ENCODE data around the gene SBF2.

The SBF2 gene

DNA sequence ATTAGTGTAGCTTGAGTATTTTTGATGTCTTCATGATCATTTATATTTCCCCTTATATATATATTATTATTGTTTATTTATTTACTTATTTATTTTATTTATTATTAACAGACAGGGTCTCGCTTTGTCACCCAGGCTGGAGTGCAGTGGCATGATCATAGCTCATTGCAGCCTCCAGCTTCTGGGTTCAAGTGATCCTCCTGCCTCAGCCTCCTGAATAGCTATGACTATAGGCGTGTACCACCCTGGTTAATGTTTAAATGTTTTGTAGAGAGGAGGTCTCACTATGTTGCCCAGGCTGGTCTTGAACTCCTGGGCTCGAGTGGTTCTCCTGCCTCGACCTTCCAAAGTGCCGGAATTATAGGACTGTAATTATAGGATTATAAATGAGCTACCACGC is 21.1 kb upstream of the SBF2 start:
- Histone ChIP-seq H3K27me3 (ENCODE audit: control insufficient read depth, insufficient read depth, low read length) (no peaks in the 10 kb centered on the region), H3K4me1 (ENCODE audit: control insufficient read depth, insufficient read depth, low read length) (peaks cover 24% of the 10 kb centered on the region), H3K4me3 (ENCODE audit: low read depth, low read length) (no peak overlapping the region), H3K36me3 (ENCODE audit: control insufficient read depth, insufficient read depth, low read length) (no peaks in the 10 kb centered on the region), H3K9me3 (ENCODE audit: control insufficient read depth, insufficient read depth, low read depth, low read length) (peaks cover 3% of the 10 kb centered on the region; the same call in 1 of the 2 replicates), H3K9ac (ENCODE audit: low read length) (no peak overlapping the region), H3K27ac (ENCODE audit: low read depth, low read length) (no peak overlapping the region)

GRCh38 chr11:10314199-10315072 is 20.4 kb upstream of the SBF2 start:
- Histone ChIP-seq H3K4me1 (ENCODE audit: control insufficient read depth, insufficient read depth, low read length) (peaks cover 31% of the 10 kb centered on the region), H3K36me3 (ENCODE audit: control insufficient read depth, insufficient read depth, low read length) (no peaks in the 10 kb centered on the region), H3K27me3 (ENCODE audit: control insufficient read depth, insufficient read depth, low read length) (no peaks in the 10 kb centered on the region), H3K9ac (ENCODE audit: low read length) (no peak overlapping the region), H3K27ac (ENCODE audit: low read depth, low read length) (no peak overlapping the region), H3K9me3 (ENCODE audit: control insufficient read depth, insufficient read depth, low read depth, low read length) (peaks cover 3% of the 10 kb centered on the region; the same call in 1 of the 2 replicates), H3K4me3 (ENCODE audit: low read depth, low read length) (no peak overlapping the region)

DNA sequence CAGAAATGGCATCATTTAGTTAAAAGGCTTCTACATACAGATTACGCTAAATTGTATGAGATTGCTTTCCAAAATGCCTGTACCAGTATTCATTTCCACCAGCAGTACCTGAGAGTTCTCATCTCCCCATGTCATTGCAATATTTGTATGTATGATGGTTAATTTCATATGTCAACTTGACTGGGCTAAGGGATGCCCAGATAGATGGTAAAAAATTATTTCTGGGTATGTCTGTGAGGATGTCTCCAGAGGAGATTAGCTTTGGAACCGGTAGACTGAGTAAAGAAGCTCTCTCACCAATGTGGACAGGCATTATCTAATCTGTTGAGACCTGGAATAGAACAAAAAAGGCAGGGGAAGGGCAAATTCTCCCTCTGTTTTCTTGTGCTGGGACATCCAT is 17.8 kb upstream of the SBF2 start:
- Histone ChIP-seq H3K36me3 (ENCODE audit: control insufficient read depth, insufficient read depth, low read length) (peaks cover 5% of the 10 kb centered on the region), H3K4me3 (ENCODE audit: low read depth, low read length) (no peak overlapping the region), H3K4me1 (ENCODE audit: control insufficient read depth, insufficient read depth, low read length) (peaks cover 27% of the 10 kb centered on the region), H3K27ac (ENCODE audit: low read depth, low read length) (no peak overlapping the region), H3K27me3 (ENCODE audit: control insufficient read depth, insufficient read depth, low read length) (peaks cover 13% of the 10 kb centered on the region), H3K9me3 (ENCODE audit: control insufficient read depth, insufficient read depth, low read depth, low read length) (peaks cover 3% of the 10 kb centered on the region; the same call in 1 of the 2 replicates), H3K9ac (ENCODE audit: low read length) (no peak overlapping the region)

GRCh38 chr11:10310301-10310841 is 16.4 kb upstream of the SBF2 start:
- Histone ChIP-seq H3K9ac (ENCODE audit: low read length) (no peak overlapping the region), H3K27me3 (ENCODE audit: control insufficient read depth, insufficient read depth, low read length) (peaks cover 28% of the 10 kb centered on the region), H3K36me3 (ENCODE audit: control insufficient read depth, insufficient read depth, low read length) (peaks cover 18% of the 10 kb centered on the region), H3K4me3 (ENCODE audit: low read depth, low read length) (no peak overlapping the region), H3K4me1 (ENCODE audit: control insufficient read depth, insufficient read depth, low read length) (peaks cover 26% of the 10 kb centered on the region), H3K27ac (ENCODE audit: low read depth, low read length) (no peak overlapping the region), H3K9me3 (ENCODE audit: control insufficient read depth, insufficient read depth, low read depth, low read length) (peaks cover 3% of the 10 kb centered on the region; the same call in 1 of the 2 replicates)

DNA sequence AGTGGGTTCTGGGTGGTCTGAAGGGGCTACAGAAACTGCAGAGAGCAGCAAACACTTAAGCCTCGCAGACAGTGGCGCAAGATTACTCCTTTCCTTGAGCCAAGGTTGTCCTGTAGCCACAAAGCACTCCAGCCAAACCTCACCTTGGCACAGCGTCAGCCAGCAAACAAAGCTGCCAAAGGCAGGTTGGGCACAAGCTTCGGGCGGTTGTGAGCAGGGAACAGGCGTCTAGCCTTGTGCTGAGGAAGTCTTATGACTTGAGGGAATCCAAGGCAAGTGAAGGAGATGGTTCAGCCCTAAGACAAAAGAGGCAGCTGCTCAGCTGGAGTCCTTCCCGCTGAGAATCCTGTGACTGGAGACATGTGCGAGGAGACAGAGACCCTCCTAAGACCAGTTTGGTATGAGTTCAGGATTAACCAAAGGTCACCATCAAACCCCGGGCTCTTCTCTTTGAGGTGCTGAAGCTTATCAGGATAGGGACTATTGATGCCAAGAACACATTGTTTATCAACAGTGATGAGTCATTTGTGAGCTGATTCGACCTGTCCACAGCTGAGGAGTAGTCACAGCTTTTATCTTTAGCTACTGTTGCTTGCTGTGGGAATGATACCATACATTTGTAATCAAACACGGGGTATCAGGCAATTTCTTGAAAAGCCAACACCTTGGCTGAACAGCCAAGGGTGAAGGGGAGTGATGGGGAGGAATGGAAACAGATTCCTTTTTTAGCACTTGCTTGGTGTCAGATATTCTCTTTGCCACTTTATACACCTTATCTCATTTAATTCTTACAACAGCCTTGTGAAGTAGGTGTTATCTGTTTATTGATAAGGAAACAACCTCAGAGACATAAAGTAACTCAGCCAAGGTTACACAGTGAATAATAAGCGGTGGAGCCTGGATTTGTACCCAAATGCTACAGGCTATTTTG is 15.4 kb upstream of the SBF2 start:
- Histone ChIP-seq H3K27ac (ENCODE audit: low read depth, low read length) (peak overlapping the region; percentile 4; the same call in 1 of the 2 replicates), H3K27me3 (ENCODE audit: control insufficient read depth, insufficient read depth, low read length) (peaks cover 31% of the 10 kb centered on the region), H3K4me1 (ENCODE audit: control insufficient read depth, insufficient read depth, low read length) (peaks cover 26% of the 10 kb centered on the region), H3K36me3 (ENCODE audit: control insufficient read depth, insufficient read depth, low read length) (peaks cover 18% of the 10 kb centered on the region), H3K9me3 (ENCODE audit: control insufficient read depth, insufficient read depth, low read depth, low read length) (peaks cover 3% of the 10 kb centered on the region; the same call in 1 of the 2 replicates), H3K9ac (ENCODE audit: low read length) (peak overlapping the region; percentile 1), H3K4me3 (ENCODE audit: low read depth, low read length) (no peak overlapping the region)

DNA sequence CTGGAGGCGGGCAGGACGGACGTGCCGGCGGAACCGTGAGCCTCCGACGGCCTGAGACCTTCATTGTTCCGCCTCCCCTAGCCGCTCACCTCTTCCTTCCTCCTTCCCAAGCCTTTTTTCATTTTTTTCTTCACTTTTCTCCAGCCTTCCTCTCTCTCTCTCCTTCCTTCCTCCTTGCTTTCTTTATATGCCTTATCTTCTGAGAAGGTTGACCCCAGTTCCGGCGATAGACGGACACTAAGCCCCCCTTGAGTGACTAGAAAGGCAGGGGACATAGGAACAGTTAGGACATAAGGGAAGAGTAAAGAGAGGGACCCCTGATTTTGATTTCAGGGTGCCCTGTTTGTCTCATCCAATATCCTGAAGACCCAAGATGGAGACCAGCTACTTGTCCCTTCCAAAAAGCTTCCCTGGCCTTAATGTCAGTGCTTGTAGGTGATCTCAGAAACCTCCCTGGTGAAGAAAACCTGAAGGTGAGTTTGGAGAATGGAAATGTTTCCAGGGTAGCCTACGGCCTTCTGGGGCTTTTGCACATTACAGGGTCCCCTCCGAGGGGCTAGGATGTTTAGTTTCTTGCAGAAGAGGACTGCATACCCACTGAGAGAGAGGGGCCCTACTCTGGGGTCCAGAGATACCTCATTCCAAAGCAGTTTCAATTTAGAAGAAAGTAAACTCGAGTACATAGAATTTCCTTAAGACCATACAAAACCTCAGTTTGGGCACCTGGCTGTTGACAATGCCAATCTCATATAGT is 14.4 kb upstream of the SBF2 start:
- Histone ChIP-seq H3K4me1 (ENCODE audit: control insufficient read depth, insufficient read depth, low read length) (peaks cover 29% of the 10 kb centered on the region), H3K4me3 (ENCODE audit: low read depth, low read length) (peak overlapping the region; percentile 68), H3K36me3 (ENCODE audit: control insufficient read depth, insufficient read depth, low read length) (peaks cover 18% of the 10 kb centered on the region), H3K27ac (ENCODE audit: low read depth, low read length) (peak overlapping the region; percentile 73), H3K9me3 (ENCODE audit: control insufficient read depth, insufficient read depth, low read depth, low read length) (peaks cover 3% of the 10 kb centered on the region; the same call in 1 of the 2 replicates), H3K9ac (ENCODE audit: low read length) (peak overlapping the region; percentile 95), H3K27me3 (ENCODE audit: control insufficient read depth, insufficient read depth, low read length) (peaks cover 39% of the 10 kb centered on the region)

- Histone ChIP-seq H3K27me3 (ENCODE audit: control insufficient read depth, insufficient read depth, low read length) (peaks cover 47% of the 10 kb centered on the region), H3K9ac (ENCODE audit: low read length) (peak overlapping the region; percentile 95), H3K27ac (ENCODE audit: low read depth, low read length) (peak overlapping the region; percentile 73)
These were observed 13.6 kb upstream of the SBF2 start for GRCh38 chr11:10307400-10308200.

GRCh38 chr11:10307022-10307399 is 13.0 kb upstream of the SBF2 start:
- H3K36me3 ChIP-seq (ENCODE audit: control insufficient read depth, insufficient read depth, low read length): peaks cover 18% of the 10 kb centered on the region
- peak overlapping the region; percentile 95 for H3K9ac ChIP-seq (ENCODE audit: low read length)
- H3K9me3 ChIP-seq (ENCODE audit: control insufficient read depth, insufficient read depth, low read depth, low read length): no peaks in the 10 kb centered on the region
- H3K27me3 ChIP-seq (ENCODE audit: control insufficient read depth, insufficient read depth, low read length): peaks cover 53% of the 10 kb centered on the region
- H3K4me3 ChIP-seq (ENCODE audit: low read depth, low read length): peak overlapping the region; percentile 68
- peaks cover 29% of the 10 kb centered on the region for H3K4me1 ChIP-seq (ENCODE audit: control insufficient read depth, insufficient read depth, low read length)
- peak overlapping the region; percentile 73; the same call in 1 of the 2 replicates for H3K27ac ChIP-seq (ENCODE audit: low read depth, low read length)

More at GRCh38 chr11:10307400-10308200, 13.6 kb upstream of the SBF2 start:
- H3K4me1 ChIP-seq (ENCODE audit: control insufficient read depth, insufficient read depth, low read length): peaks cover 29% of the 10 kb centered on the region
- H3K9me3 ChIP-seq (ENCODE audit: control insufficient read depth, insufficient read depth, low read depth, low read length): peaks cover 3% of the 10 kb centered on the region; the same call in 1 of the 2 replicates
- H3K36me3 ChIP-seq (ENCODE audit: control insufficient read depth, insufficient read depth, low read length): peaks cover 18% of the 10 kb centered on the region
- H3K4me3 ChIP-seq (ENCODE audit: low read depth, low read length): peak overlapping the region; percentile 68

DNA sequence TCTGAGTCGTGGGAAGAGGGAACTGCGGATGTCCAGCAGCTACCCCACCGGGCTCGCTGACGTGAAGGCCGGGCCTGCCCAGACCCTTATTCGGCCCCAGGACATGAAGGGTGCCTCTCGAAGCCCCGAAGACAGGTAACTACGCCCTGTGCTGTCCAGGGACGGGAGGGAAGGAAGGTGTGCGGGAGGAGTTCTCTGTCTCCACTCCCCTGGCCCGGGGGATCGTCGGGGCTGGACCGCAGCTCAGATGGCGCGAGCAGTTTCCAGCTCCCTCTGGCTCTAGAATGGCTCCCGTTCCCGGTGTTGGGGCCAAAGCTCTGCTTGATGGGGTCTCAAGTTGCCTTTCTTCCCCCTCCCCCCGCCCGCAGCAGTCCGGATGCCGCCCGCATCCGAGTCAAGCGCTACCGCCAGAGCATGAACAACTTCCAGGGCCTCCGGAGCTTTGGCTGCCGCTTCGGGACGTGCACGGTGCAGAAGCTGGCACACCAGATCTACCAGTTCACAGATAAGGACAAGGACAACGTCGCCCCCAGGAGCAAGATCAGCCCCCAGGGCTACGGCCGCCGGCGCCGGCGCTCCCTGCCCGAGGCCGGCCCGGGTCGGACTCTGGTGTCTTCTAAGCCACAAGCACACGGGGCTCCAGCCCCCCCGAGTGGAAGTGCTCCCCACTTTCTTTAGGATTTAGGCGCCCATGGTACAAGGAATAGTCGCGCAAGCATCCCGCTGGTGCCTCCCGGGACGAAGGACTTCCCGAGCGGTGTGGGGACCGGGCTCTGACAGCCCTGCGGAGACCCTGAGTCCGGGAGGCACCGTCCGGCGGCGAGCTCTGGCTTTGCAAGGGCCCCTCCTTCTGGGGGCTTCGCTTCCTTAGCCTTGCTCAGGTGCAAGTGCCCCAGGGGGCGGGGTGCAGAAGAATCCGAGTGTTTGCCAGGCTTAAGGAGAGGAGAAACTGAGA is 12.2 kb upstream of the SBF2 start:
- Histone ChIP-seq H3K4me3 (ENCODE audit: low read depth, low read length) (peak overlapping the region; percentile 68), H3K27ac (ENCODE audit: low read depth, low read length) (peak overlapping the region; percentile 16; the same call in 1 of the 2 replicates), H3K27me3 (ENCODE audit: control insufficient read depth, insufficient read depth, low read length) (peaks cover 61% of the 10 kb centered on the region), H3K4me1 (ENCODE audit: control insufficient read depth, insufficient read depth, low read length) (peaks cover 35% of the 10 kb centered on the region), H3K9ac (ENCODE audit: low read length) (peak overlapping the region; percentile 95), H3K36me3 (ENCODE audit: control insufficient read depth, insufficient read depth, low read length) (peaks cover 18% of the 10 kb centered on the region), H3K9me3 (ENCODE audit: control insufficient read depth, insufficient read depth, low read depth, low read length) (no peaks in the 10 kb centered on the region)

All from HUES6 (cell line).